Pancreas (tissue), 10 donors: ENCODE data around the gene UBQLN2. TPM values are rescaled to one million over a fixed set of nuclear protein-coding genes. Genes with fewer than 3 reads are reported as not detected.
A peak's percentile ranks its signal among the peaks of the same experiment; 100 is the strongest.
"Not testable (repeated sequence)": the region's sequence is repeated elsewhere in the genome, so short reads cannot be mapped to it uniquely, and the experiment has no call there.

Source experiments
- ATAC-seq, 4 donors: fragments of 200-7000 bp; cut with Tn5 transposase; one replicate each; pipeline versions ENCODE4 v1.8.0 to v1.9.1; 2020; ENCODE audit warnings: mild to moderate bottlenecking in 4 of 4, moderate library complexity in 4 of 4
- DNase-seq, 6 donors: peaks; one replicate each; pipeline ENCODE4 v3.0.0-alpha.2; 2020
- FAIRE-seq: peaks from 2 replicates; lab custom pipeline; 2012; peaks lifted over from hg19 to GRCh38; lab: Jason Lieb, UNC
- H3K27ac ChIP-seq, 4 donors: fragments of 200-600 bp; sonication (generic); 1 replicate in 3 of 4; 2 replicates in 1 of 4; pipeline versions ENCODE4 v1.5.0 to v1.8.0; 2020
- H3K27me3 ChIP-seq, 4 donors: fragments of 200-600 bp; one replicate each; pipeline ENCODE4 v1.8.0; 2021
- H3K36me3 ChIP-seq, 3 donors: fragments of 200-600 bp; sonication (generic) in 1 of 3; one replicate each; pipeline versions ENCODE4 v1.5.0 to v1.8.0; 2020 to 2021
- H3K4me1 ChIP-seq, 3 donors: fragments of 200-600 bp; one replicate each; pipeline ENCODE4 v1.8.0; 2021
- H3K4me3 ChIP-seq, 4 donors: fragments of 200-600 bp; sonication (generic) in 2 of 4; one replicate each; pipeline versions ENCODE4 v1.5.0 to v1.8.0; 2020 to 2021
- H3K9me3 ChIP-seq, 4 donors: fragments of 200-600 bp; one replicate each; pipeline ENCODE4 v1.8.0; 2021
- WGBS, 2 donors: extraction: QIAGEN DNeasy Blood & Tissue Kit; methylation state at CpG; one replicate each; pipeline ENCODE4 v1.1.7; 2013; 5-methylcytosine and 5-hydroxymethylcytosine counted together
- intact Hi-C, 3 donors: fragments of 100-400 bp; cut with DNase I; formaldehyde crosslinking; loops; one replicate each; pipeline versions ENCODE4 v1.11.1 to v1.14.2; 2022
- polyA plus RNA-seq, 2 donors: library from polyadenylated mRNA; stranded (reverse); fragments of 200-250 nt; gene quantifications; one replicate each; pipeline ENCODE4 v1.2.3, GENCODE V29; 2013
- total RNA-seq, 6 donors: library from RNA; stranded (reverse); fragmentation: NEBNext Ultra II Directional in 4 of 6; extraction: Animal tissue kit (Norgen Biotek cat#: 25700) in 4 of 6; gene quantifications; one replicate each; pipeline versions ENCODE4 v1.2.1 to v1.2.4, GENCODE V29; 2021 to 2023
- TF ChIP-seq, protein P1 (sequence below), 4 donors: fragments of 200-600 bp; sonication (generic) in 3 of 4; IDR thresholded peaks; one replicate each; pipeline versions ENCODE4 v1.5.0 to v1.8.0; 2021; ENCODE audit warnings: antibody characterized with exemption in 4 of 4
- donor health status: healthy with polysubstance abuse.
- donor health status: DM: no; HTN: no; CAD: no; lungs with moderate emphysema.
- donor health status: DM: no; HTN: no; CAD: no.
- donor health status: control.
- donor health status: control.
- donor health status: Bipolar disorder and iron deficiency.
- donor health status: DM: yes; HTN: yes; CAD: no.
- donor health status: DM: no; HTN: no; CAD: no.
- donor health status: DM: no; HTN: no; CAD: no.
- donor health status: DM: yes; HTN: yes; CAD: no.

Gene UBQLN2
- total and polyA plus RNA-seq, 8 donors = 3.7 to 16.3 (median 6.9) TPM

DNA sequence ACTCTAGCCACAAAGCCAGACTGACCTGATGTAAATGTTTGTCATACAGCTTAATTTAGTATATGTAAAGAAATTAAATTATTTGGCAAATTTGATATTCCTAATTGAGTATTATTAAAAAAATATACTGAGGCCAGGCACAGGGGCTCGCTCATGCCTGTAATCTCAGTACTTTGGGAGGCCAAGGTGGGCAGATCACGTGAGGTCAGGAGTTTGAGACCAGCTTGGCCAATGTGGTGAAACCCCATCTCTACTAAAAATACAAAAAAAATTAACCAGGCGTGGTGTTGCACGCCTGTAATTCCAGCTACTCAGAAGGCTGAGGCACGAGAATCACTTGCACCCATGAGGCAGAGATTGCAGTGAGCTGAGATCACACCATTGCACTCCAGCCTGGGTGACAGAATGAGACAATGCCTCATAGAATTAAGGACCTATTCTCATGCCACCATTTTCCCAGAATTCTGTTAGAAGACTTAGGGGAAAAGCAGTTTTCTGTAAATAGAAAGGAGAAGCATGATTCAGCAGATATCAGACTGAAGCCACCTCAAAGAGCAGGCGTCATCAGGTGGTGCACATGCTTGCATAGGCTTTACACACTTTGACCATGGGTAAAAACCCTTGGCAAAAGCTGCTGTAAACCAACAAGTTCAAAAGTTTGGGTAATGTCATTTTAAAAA lies 6.1 kb downstream of the UBQLN2 start:
- TF ChIP-seq, protein P1, sequence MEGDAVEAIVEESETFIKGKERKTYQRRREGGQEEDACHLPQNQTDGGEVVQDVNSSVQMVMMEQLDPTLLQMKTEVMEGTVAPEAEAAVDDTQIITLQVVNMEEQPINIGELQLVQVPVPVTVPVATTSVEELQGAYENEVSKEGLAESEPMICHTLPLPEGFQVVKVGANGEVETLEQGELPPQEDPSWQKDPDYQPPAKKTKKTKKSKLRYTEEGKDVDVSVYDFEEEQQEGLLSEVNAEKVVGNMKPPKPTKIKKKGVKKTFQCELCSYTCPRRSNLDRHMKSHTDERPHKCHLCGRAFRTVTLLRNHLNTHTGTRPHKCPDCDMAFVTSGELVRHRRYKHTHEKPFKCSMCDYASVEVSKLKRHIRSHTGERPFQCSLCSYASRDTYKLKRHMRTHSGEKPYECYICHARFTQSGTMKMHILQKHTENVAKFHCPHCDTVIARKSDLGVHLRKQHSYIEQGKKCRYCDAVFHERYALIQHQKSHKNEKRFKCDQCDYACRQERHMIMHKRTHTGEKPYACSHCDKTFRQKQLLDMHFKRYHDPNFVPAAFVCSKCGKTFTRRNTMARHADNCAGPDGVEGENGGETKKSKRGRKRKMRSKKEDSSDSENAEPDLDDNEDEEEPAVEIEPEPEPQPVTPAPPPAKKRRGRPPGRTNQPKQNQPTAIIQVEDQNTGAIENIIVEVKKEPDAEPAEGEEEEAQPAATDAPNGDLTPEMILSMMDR (IDR thresholded peaks at IDR 0.05) = no peak
- peaks cover 0 to 2% (median 0%) of the 10 kb centered on the region in 4 donors for H3K27me3 ChIP-seq
- H3K9me3 ChIP-seq = no peaks in the 10 kb centered on the region
- intact Hi-C loops = no loop called here
- ATAC-seq (no peak), FAIRE-seq (no peak), DNase-seq (no peak)
- 62 to 89% methylated on average over 6 of the region's 6 CpGs for WGBS, 2 donors
- no peak overlapping the region for H3K27ac ChIP-seq
- no peak overlapping the region for H3K4me3 ChIP-seq
- no peaks in the 10 kb centered on the region for H3K4me1 ChIP-seq
- H3K36me3 ChIP-seq = no peaks in the 10 kb centered on the region

DNA sequence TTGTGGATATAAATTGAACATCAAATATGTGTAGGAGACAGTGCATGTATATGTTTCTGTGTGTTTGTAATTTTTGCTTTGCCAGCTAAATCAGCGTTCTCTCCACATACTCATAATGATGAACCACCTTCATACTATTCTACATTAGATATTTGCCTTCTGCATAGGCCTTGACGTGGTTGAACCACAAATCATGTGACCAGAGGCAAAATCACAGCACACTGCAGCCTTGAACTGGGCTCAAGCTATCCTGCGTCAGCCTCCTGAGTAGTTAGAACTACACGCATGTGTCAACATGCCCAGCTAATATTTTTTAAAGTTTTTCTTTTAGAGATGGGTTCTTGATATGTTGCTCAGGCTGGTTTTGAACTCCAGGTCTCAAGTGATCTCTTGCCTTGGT lies 9.5 kb downstream of the UBQLN2 start:
- intact Hi-C loops = no loop called here
- Histone ChIP-seq H3K4me3 (no peak overlapping the region), H3K27ac (no peak overlapping the region), H3K36me3 (no peaks in the 10 kb centered on the region), H3K4me1 (no peaks in the 10 kb centered on the region), H3K9me3 (no peaks in the 10 kb centered on the region), H3K27me3 (no peaks in the 10 kb centered on the region)
- no peak for ATAC-seq
- TF ChIP-seq, protein P1 (IDR thresholded peaks at IDR 0.05) = no peak
- no peak for FAIRE-seq
- 66 to 83% methylated on average over 4 of the region's 4 CpGs for WGBS, 2 donors
- DNase-seq = no peak

DNA sequence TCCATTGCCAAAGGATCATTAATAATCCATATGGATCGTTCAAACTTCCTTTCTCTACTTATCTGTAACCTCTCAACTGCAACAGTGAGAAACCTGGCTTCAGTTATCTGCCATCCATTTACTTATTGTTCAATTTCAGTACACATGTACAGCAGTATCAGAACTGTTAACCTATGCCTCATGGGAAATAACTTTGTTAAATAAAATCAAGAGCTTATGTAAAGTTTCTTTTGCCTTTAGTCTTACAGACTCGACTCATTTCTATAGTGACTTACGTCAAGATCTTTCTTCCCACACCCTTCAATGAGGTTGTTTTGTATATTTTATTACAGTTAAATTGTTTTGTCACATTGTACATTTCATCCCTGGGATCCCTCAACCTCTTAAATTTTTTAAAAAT lies 11.4 kb downstream of the UBQLN2 start:
- Histone ChIP-seq H3K27me3 (no peaks in the 10 kb centered on the region), H3K4me1 (no peaks in the 10 kb centered on the region), H3K4me3 (no peak overlapping the region), H3K27ac (no peak overlapping the region), H3K36me3 (no peaks in the 10 kb centered on the region), H3K9me3 (no peaks in the 10 kb centered on the region)
- FAIRE-seq (peak; percentile 56), ATAC-seq (no peak), DNase-seq (no peak)
- intact Hi-C loops = no loop called here
- 77 to 94% methylated on average over 3 of the region's 3 CpGs for WGBS, 2 donors
- TF ChIP-seq, protein P1 (IDR thresholded peaks at IDR 0.05) = no peak

DNA sequence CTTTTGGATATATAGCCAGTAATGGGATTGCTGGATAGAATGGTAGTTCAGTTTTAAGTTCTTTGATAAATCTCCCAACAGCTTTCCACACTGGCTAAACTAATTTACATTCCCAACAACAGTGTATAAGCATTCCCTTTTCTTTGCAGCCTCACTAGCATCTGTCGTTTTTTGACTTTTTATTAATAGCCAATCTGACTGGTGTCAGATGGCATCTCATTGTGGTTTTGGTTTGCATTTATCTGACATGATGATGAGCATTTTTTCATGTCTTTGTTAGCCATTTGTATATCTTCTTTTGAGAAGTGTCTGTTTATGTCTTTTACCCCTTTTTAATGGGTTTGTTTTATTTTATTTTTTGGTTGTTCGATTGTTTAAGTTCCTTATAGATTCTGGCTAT lies 13.3 kb downstream of the UBQLN2 start:
- WGBS, 2 donors = 67 to 96% methylated on average over 2 of the region's 2 CpGs
- H3K4me3 ChIP-seq = no peak overlapping the region
- intact Hi-C loops = no loop called here
- no peak overlapping the region for H3K27ac ChIP-seq
- no peaks in the 10 kb centered on the region for H3K9me3 ChIP-seq
- H3K27me3 ChIP-seq = no peaks in the 10 kb centered on the region
- H3K4me1 ChIP-seq = no peaks in the 10 kb centered on the region
- DNase-seq (no peak), ATAC-seq (no peak), FAIRE-seq (no peak)
- TF ChIP-seq, protein P1 (IDR thresholded peaks at IDR 0.05) = no peak
- no peaks in the 10 kb centered on the region for H3K36me3 ChIP-seq

DNA sequence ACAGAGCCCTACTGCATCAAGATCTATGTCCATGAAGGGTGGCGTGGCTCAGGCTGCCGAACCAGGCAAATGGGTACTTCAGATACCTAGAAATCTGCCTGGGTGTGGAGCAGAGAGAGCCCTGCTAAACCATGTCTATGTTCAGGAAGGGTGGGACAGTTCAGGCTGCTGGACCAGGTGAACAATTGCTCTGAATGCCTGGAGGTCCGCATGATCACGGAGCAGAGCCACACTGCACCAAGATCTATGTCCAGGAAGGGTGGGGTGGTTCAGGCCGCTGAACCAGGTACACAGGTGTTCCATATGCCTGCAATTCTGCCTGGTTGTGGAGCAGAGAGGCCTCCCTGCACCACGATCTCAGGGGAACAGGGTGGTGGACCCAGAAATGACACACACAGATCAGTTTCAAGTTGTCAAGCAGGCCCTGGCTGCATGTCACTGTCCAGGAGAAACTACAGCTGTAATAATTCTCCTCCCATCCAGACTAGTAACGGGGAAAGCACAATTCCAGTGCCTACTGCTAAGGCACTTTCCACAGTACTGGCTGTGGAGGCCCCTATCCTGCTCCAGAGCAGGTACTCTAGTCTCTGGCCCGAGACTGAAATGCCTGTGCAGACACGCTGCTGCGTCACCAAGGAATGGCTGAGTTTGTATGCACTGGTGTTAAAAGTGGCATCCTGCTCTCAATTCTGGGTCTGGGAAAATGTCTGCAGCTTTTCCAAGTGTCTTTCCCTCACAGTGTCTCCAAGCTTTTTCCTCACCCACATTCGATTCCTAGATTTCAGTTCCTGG lies 25.2 kb downstream of the UBQLN2 start:
- ATAC-seq (no peak), DNase-seq (no peak), FAIRE-seq (no peak)
- TF ChIP-seq, protein P1 (IDR thresholded peaks at IDR 0.05) = no peak
- Histone ChIP-seq H3K36me3 (no peaks in the 10 kb centered on the region), H3K27ac (no peak overlapping the region), H3K4me3 (no peak overlapping the region), H3K4me1 (no peaks in the 10 kb centered on the region), H3K27me3 (peaks cover 0 to 5% (median 0%) of the 10 kb centered on the region in 4 donors), H3K9me3 (no peaks in the 10 kb centered on the region)
- 82 to 94% methylated on average over 11 of the region's 11 CpGs for WGBS, 2 donors
- intact Hi-C loops = no loop called here

DNA sequence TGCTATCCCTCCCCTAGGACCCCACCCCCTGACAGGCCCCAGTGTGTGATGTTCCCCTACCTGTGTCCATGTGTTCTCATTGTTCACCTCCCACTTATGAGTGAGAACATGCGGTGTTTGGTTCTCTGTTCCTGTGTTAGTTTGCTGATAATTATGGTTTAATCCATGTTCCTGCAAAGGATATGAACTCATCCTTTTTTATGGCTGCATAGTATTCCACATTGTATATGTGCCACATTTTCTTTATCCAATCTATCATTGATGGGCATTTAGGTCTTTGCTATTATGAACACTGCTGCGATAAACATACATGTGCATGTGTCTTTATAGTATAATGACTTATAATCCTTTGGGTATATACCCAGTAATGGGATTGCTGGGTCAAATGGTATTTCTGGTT lies 28.4 kb downstream of the UBQLN2 start:
- H3K27ac ChIP-seq, H3K4me1 ChIP-seq, H3K27me3 ChIP-seq, H3K36me3 ChIP-seq, H3K9me3 ChIP-seq, H3K4me3 ChIP-seq, DNase-seq, FAIRE-seq, intact Hi-C loops, ATAC-seq: not testable (repeated sequence)
- 78 to 96% methylated on average over 2 of the region's 2 CpGs for WGBS, 2 donors
